Measurements from ENCODE around the gene NCAPH2. TPM values are rescaled to one million over a fixed set of nuclear protein-coding genes. Genes with fewer than 3 reads are reported as not detected.
A peak's percentile ranks its signal among the peaks of the same experiment; 100 is the strongest.
"Not testable (repeated sequence)": the region's sequence is repeated elsewhere in the genome, so short reads cannot be mapped to it uniquely, and the experiment has no call there.

NCAPH2 gene
- total RNA-seq, 2 experiments from 2014 or later, result 184 to 185 TPM

GRCh38 chr22:50532824-50533796 is 25.1 kb downstream of the NCAPH2 start:
- Mint-ChIP-seq H3K4me3 (peak overlapping the region; percentile 86), H3K9me3 (no peaks in the 10 kb centered on the region), H3K27me3 (peaks cover 13% of the 10 kb centered on the region), H3K36me3 (ENCODE audit: low read depth) (no peaks in the 10 kb centered on the region), H3K27ac (peak overlapping the region; percentile 88), H3K4me1 (ENCODE audit: low read depth) (peaks cover 30% of the 10 kb centered on the region)
- Histone ChIP-seq H3K4me3 (ENCODE audit: low read length) (no peak overlapping the region), H3K27ac (ENCODE audit: low read depth in 1 of 2, low read length in 2 of 2) (no peak overlapping the region), H3K9me3 (ENCODE audit: control insufficient read depth in 1 of 2, insufficient read depth in 1 of 2, low read length in 2 of 2) (no peaks in the 10 kb centered on the region), H3K27me3 (ENCODE audit: control insufficient read depth in 1 of 2, insufficient read depth in 2 of 2, low read length in 2 of 2) (no peaks in the 10 kb centered on the region), H3K4me1 (ENCODE audit: insufficient read depth, low read length) (peaks cover 64% of the 10 kb centered on the region), H3K36me3 (ENCODE audit: insufficient read depth, low read length) (no peaks in the 10 kb centered on the region)
- intact Hi-C loops (cut with DNase I, micrococcal nuclease), result no loop called here
- DNase-seq, result peak in 1 of 14 experiments; percentile 8
- POLR2A ChIA-PET, result interaction anchor here (0.6 to 10.0 kb wide), 6 partner anchors 6 to 25 kb away, joined by 3 to 258 read pairs (median 6); partner anchors contain the start of genes LMF2, NCAPH2, SCO2 and TYMP
- ATAC-seq (ENCODE audit: poor library complexity), result no peak
- TF ChIP-seq CTCF (IDR thresholded peaks at IDR 0.05), result no peak
- CTCF ChIA-PET, result interaction anchor here (0.7 to 1.0 kb wide), 2 partner anchors 12 to 30 kb away, joined by 3 to 4 read pairs; partner anchors contain the start of gene SYCE3

- peak in 4 of 14 experiments; percentile 7 to 54 (median 46) for DNase-seq
- H3K9me3 ChIP-seq (ENCODE audit: control insufficient read depth in 1 of 2, insufficient read depth in 1 of 2, low read length in 2 of 2); intact Hi-C loops (cut with DNase I, micrococcal nuclease); CTCF ChIA-PET; H3K27ac ChIP-seq (ENCODE audit: low read depth in 1 of 2, low read length in 2 of 2); H3K4me3 ChIP-seq (ENCODE audit: low read length); ATAC-seq (ENCODE audit: poor library complexity); H3K36me3 Mint-ChIP-seq (ENCODE audit: low read depth); H3K9me3 Mint-ChIP-seq; H3K36me3 ChIP-seq (ENCODE audit: insufficient read depth, low read length); H3K27me3 ChIP-seq (ENCODE audit: control insufficient read depth in 1 of 2, insufficient read depth in 2 of 2, low read length in 2 of 2): not testable (repeated sequence)
- peaks cover 13% of the 10 kb centered on the region for H3K27me3 Mint-ChIP-seq
- peak overlapping the region; percentile 67 for H3K4me3 Mint-ChIP-seq
- H3K4me1 ChIP-seq (ENCODE audit: insufficient read depth, low read length), result peaks cover 64% of the 10 kb centered on the region
- peaks cover 26% of the 10 kb centered on the region for H3K4me1 Mint-ChIP-seq (ENCODE audit: low read depth)
- POLR2A ChIA-PET, result interaction anchor here (0.7 to 10.0 kb wide), 3 partner anchors 7 to 14 kb away, joined by 3 to 258 read pairs (median 5); partner anchors contain the start of genes KLHDC7B, SCO2 and TYMP
- peak overlapping the region; percentile 88 for H3K27ac Mint-ChIP-seq
These were observed 26.1 kb downstream of the NCAPH2 start for GRCh38 chr22:50533856-50534711.

GRCh38 chr22:50535113-50535512 is 27.1 kb downstream of the NCAPH2 start:
- Histone ChIP-seq H3K27ac (ENCODE audit: low read depth in 1 of 2, low read length in 2 of 2) (no peak overlapping the region), H3K9me3 (ENCODE audit: control insufficient read depth in 1 of 2, insufficient read depth in 1 of 2, low read length in 2 of 2) (no peaks in the 10 kb centered on the region), H3K4me1 (ENCODE audit: insufficient read depth, low read length) (peaks cover 64% of the 10 kb centered on the region), H3K27me3 (ENCODE audit: control insufficient read depth in 1 of 2, insufficient read depth in 2 of 2, low read length in 2 of 2) (no peaks in the 10 kb centered on the region), H3K4me3 (ENCODE audit: low read length) (no peak overlapping the region), H3K36me3 (ENCODE audit: insufficient read depth, low read length) (no peaks in the 10 kb centered on the region)
- no peaks in the 10 kb centered on the region for H3K36me3 Mint-ChIP-seq (ENCODE audit: low read depth)
- no peak for ATAC-seq (ENCODE audit: poor library complexity)
- peak in 1 of 14 experiments; percentile 6 for DNase-seq
- peaks cover 13% of the 10 kb centered on the region for H3K27me3 Mint-ChIP-seq
- no peak overlapping the region for H3K27ac Mint-ChIP-seq
- H3K4me3 Mint-ChIP-seq, result no peak overlapping the region
- peaks cover 36% of the 10 kb centered on the region for H3K4me1 Mint-ChIP-seq (ENCODE audit: low read depth)
- no peaks in the 10 kb centered on the region for H3K9me3 Mint-ChIP-seq
- intact Hi-C loops (cut with DNase I, micrococcal nuclease), result no loop called here
- TF ChIP-seq CTCF (IDR thresholded peaks at IDR 0.05), result no peak
- POLR2A ChIA-PET, result interaction anchor here (0.7 to 10.0 kb wide), 3 partner anchors 8 to 13 kb away, joined by 4 to 258 read pairs (median 5); partner anchors contain the start of genes KLHDC7B, SCO2 and TYMP
- CTCF ChIA-PET, result interaction anchor here (1.2 kb wide), 2 partner anchors 9 to 13 kb away, joined by 3 to 5 read pairs; partner anchors contain the start of gene SCO2
